Measurements from ENCODE around the gene SUPT3H. TPM values are rescaled to one million over a fixed set of nuclear protein-coding genes. Genes with fewer than 3 reads are reported as not detected.
"Not testable (repeated sequence)": the region's sequence is repeated elsewhere in the genome, so short reads cannot be mapped to it uniquely, and the experiment has no call there.

Gene SUPT3H
- total RNA-seq, 1 donor from 2014 or later: 4.9 TPM

DNA sequence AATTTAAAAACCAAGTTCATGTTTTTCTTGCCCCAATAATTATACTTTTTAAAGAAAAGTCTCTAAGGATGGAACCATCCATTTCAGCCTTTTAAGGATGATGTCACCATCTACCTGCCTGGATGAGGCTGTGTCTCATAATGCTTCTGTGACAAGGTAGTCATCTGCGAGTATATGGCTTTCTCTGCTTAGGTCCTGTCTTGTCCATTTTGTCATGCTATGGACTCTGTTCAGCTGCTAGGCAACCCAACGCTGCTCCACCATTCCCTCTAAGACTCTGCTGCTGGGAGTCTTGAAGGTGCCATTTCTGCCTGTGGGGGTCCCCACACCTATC, 509.4 kb downstream of the SUPT3H start:
- Histone ChIP-seq H3K4me3 (no peak overlapping the region), H3K4me1 (no peaks in the 10 kb centered on the region), H3K27me3 (no peaks in the 10 kb centered on the region), H3K36me3 (no peaks in the 10 kb centered on the region), H3K9me3 (no peaks in the 10 kb centered on the region), H3K27ac (no peak overlapping the region)
- intact Hi-C loops (cut with DNase I): no loop called here
- DNase-seq (no peak), ATAC-seq (no peak)
- TF ChIP-seq, protein P1, sequence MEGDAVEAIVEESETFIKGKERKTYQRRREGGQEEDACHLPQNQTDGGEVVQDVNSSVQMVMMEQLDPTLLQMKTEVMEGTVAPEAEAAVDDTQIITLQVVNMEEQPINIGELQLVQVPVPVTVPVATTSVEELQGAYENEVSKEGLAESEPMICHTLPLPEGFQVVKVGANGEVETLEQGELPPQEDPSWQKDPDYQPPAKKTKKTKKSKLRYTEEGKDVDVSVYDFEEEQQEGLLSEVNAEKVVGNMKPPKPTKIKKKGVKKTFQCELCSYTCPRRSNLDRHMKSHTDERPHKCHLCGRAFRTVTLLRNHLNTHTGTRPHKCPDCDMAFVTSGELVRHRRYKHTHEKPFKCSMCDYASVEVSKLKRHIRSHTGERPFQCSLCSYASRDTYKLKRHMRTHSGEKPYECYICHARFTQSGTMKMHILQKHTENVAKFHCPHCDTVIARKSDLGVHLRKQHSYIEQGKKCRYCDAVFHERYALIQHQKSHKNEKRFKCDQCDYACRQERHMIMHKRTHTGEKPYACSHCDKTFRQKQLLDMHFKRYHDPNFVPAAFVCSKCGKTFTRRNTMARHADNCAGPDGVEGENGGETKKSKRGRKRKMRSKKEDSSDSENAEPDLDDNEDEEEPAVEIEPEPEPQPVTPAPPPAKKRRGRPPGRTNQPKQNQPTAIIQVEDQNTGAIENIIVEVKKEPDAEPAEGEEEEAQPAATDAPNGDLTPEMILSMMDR (IDR thresholded peaks at IDR 0.05): no peak

DNA sequence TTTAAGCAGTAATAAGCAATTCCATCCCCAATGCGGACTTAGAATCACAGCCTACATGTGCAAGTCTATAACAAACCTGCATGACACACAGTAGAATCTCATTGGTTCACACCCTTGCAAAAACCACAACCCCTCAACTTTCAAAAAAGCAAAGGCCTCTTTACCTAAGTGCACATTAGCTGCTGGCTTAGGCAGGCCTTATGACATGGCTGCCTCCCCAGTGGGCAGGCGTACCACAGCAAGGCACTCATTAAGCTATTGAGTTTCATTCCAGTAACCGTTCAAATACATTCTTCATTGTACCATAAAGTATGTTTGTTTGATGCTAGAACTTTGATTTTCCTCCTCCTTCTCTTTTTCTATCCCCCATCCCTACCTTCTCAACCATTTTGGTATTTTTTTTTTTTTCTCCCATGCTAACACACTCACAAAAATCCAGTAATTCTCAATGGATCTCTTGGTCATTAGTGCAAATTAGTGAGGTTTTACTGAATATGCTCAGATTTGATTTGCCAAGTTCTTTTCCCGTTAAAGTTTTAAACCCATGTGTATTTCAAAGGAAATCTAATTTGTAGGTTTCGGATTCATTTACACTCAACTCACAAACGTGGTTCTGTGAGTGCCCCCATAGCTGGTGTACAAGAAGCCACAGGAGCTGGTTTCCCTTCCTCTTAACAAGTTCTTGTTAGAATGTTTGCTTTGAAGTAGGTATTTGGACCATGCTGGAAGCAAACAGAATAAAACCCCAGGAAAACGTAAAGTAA, 510.0 kb downstream of the SUPT3H start:
- Histone ChIP-seq H3K27me3 (no peaks in the 10 kb centered on the region), H3K9me3 (no peaks in the 10 kb centered on the region), H3K36me3 (no peaks in the 10 kb centered on the region), H3K27ac (no peak overlapping the region), H3K4me3 (no peak overlapping the region), H3K4me1 (no peaks in the 10 kb centered on the region)
- ATAC-seq: no peak
- TF ChIP-seq, protein P1 (IDR thresholded peaks at IDR 0.05): no peak
- intact Hi-C loops (cut with DNase I): no loop called here
- DNase-seq: no peak

DNA sequence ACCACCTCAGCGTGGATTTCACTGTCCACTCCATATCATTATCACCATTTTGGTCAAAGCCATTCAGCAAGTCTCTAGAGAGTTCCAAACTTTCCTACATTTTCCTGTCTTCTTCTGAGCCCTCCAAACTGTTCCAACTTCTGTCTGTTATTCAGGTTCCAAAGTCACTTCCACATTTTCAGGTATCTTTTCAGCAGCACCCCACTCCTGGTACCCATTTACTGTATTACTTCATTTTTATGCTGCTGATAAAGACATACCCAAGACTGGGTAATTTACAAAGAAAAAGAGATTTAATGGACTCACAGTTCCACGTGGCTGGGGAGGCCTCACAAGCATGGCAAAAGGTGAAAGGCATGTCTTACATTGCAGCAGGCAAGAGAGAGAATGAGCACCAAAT, 512.5 kb downstream of the SUPT3H start:
- intact Hi-C loops (cut with DNase I); H3K4me3 ChIP-seq; H3K27me3 ChIP-seq; H3K27ac ChIP-seq; ATAC-seq; DNase-seq; H3K9me3 ChIP-seq; H3K36me3 ChIP-seq; H3K4me1 ChIP-seq: not testable (repeated sequence)

DNA sequence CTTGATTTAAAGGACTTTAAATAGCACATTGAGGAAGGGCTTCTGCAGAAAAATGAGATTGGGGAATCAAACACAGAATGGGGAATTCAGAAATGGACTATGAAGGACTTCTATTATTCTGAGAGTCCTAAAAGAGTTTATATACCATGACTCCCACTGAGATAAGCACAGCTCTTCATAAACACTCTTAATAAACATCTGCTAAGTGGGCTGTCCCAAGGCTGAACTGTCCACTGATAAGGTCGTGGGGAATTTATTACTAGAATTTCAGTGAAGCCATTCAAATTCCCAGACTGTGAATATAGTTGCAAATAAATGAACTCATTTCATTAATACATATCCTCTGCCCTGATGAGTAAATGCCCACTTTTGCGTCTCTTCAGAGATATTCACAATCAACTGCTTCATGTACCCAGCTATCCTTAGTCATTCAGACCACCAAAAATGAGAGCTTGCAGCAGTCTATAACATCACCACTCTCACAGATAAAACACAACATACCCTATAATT, 517.8 kb downstream of the SUPT3H start:
- no peak overlapping the region for H3K27ac ChIP-seq
- ATAC-seq: no peak
- TF ChIP-seq, protein P1 (IDR thresholded peaks at IDR 0.05): no peak
- intact Hi-C loops (cut with DNase I): no loop called here
- H3K4me3 ChIP-seq: no peak overlapping the region
- H3K9me3 ChIP-seq: no peaks in the 10 kb centered on the region
- peaks cover 4% of the 10 kb centered on the region for H3K4me1 ChIP-seq
- no peak for DNase-seq
- H3K36me3 ChIP-seq: no peaks in the 10 kb centered on the region
- no peaks in the 10 kb centered on the region for H3K27me3 ChIP-seq

DNA sequence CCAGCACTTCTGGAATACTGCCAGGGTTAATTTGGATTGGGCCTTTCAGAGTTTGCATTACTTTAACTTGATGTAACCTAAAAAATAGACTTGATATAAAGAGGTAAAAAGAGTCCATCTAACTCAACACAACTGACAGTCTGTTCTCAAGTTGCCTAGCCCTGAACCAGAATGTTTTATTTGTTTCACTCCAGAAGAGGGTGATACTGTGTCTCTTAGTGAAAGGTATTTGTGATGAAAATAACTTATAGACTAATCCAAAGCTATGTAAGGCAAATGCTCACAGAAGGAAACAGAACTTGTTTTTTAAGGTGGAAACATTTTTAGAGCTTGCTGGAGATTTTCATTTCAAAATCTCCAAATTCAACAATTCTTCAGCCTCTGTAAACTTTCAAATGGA, 518.7 kb downstream of the SUPT3H start:
- Histone ChIP-seq H3K27me3 (no peaks in the 10 kb centered on the region), H3K9me3 (no peaks in the 10 kb centered on the region), H3K4me3 (no peak overlapping the region), H3K4me1 (peaks cover 4% of the 10 kb centered on the region), H3K36me3 (no peaks in the 10 kb centered on the region), H3K27ac (no peak overlapping the region)
- TF ChIP-seq, protein P1 (IDR thresholded peaks at IDR 0.05): no peak
- intact Hi-C loops (cut with DNase I): no loop called here
- ATAC-seq: no peak
- no peak for DNase-seq

DNA sequence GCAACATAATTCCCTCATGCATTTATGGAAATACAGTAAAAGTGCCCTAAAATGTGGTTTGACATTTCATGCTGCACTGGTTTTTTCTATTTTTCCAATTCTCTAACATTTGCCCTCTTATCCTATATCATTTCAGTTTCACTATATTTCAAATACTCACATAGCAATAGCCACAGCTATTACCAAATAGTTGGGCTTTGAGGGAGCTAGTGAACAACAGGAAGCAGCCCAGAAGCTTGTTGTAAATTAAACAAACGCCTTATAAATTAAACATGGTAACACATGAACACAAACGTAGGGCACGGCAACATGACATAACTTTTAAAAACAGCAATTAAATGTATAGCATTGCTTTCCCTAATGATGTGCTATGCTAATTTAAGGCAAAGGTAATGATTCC, 521.3 kb downstream of the SUPT3H start:
- no peak for ATAC-seq
- Histone ChIP-seq H3K4me3 (no peak overlapping the region), H3K27ac (no peak overlapping the region), H3K9me3 (no peaks in the 10 kb centered on the region), H3K27me3 (no peaks in the 10 kb centered on the region), H3K36me3 (no peaks in the 10 kb centered on the region), H3K4me1 (peaks cover 4% of the 10 kb centered on the region)
- DNase-seq: no peak
- intact Hi-C loops (cut with DNase I): no loop called here
- TF ChIP-seq, protein P1 (IDR thresholded peaks at IDR 0.05): no peak
